C4-2B (cell line): ENCODE data around the gene FKBP8.
"Not testable (repeated sequence)": the region's sequence is repeated elsewhere in the genome, so short reads cannot be mapped to it uniquely, and the experiment has no call there.

Experiments
- H3K27ac ChIP-seq: fragments of 450-650 bp; 2 replicates; pipeline ENCODE4 v1.5.1; 2017
- ZFX ChIP-seq: fragments of 450-650 bp; IDR thresholded peaks from 2 replicates; pipeline ENCODE4 v1.6.1; 2017
- TF ChIP-seq, protein P1 (sequence below): fragments of 450-650 bp; conservative IDR thresholded peaks from 2 replicates; pipeline ENCODE4 v1.5.1; 2017; ENCODE audit warnings: mild to moderate bottlenecking

The FKBP8 gene

DNA sequence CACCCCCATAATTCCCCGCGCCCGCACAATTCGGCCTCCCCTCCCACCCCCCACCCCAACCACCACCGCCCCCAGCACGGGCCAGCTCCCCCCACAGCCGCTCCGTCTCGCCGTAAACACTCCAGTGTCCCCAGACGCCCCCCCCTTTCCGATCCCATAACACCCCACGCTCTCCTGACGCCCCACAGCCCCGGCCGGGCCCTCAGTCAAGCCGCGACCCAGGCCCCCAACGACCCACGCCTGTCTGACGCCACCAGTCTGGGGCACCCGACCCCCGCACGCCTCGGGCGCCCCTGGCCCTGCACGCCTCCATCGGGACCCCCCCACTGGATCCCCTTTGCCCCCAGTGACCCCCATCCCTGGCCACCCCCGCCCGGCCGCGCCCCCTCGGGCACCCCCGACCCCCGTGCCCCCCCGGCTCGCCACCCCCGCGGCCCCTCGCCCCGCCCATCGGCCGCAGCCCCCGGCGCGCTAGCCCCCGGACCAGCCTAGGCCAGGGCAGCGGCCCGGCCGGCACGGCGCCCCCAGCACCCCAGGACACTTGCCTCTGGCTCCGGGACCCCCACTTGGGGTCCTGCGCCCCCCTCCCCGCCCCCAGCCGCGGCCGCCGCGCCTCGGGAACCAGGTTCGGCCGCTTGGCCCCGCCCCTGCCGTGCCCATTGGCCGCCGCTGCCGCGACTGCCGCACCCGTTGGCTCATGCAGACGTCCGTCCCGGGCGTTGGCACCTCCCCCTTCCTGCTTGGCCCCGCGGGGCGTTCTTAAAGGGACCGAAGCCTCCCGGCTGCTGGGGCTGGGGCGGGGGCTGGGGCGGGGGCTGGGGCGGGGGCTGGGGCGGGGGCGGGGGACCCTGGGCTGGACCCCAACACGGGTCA is at the start of gene FKBP8:
Gene FKBP8 (minus strand): TSS at position 633 of the 873 bp plus-strand sequence. CDS start 1,603 bp downstream, outside the sequence.
- H3K27ac ChIP-seq = peak within 1 kb of the TSS; percentile 78
- no peak for TF ChIP-seq ZFX
- TF ChIP-seq, protein P1, sequence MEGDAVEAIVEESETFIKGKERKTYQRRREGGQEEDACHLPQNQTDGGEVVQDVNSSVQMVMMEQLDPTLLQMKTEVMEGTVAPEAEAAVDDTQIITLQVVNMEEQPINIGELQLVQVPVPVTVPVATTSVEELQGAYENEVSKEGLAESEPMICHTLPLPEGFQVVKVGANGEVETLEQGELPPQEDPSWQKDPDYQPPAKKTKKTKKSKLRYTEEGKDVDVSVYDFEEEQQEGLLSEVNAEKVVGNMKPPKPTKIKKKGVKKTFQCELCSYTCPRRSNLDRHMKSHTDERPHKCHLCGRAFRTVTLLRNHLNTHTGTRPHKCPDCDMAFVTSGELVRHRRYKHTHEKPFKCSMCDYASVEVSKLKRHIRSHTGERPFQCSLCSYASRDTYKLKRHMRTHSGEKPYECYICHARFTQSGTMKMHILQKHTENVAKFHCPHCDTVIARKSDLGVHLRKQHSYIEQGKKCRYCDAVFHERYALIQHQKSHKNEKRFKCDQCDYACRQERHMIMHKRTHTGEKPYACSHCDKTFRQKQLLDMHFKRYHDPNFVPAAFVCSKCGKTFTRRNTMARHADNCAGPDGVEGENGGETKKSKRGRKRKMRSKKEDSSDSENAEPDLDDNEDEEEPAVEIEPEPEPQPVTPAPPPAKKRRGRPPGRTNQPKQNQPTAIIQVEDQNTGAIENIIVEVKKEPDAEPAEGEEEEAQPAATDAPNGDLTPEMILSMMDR = no peak

DNA sequence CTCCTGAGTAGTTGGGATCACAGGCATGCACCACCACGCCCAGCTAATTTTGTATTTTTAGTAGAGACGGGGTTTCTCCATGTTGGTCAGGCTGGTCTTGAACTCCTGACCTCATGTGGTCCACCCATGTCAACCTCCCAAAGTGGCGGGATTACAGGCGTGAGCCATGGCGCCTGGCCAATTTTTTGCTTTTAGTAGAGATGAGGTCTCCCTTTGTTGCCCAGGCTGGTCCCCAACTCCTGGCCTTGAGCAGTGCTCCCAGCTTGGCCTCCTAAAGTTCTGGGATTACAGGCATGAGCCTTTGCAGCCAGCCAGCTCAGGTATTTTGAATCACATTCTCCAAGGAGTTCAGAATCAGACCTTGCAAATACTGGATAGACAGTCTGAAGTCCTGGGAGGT is 49.4 kb upstream of the FKBP8 start:
- H3K27ac ChIP-seq = not testable (repeated sequence)

DNA sequence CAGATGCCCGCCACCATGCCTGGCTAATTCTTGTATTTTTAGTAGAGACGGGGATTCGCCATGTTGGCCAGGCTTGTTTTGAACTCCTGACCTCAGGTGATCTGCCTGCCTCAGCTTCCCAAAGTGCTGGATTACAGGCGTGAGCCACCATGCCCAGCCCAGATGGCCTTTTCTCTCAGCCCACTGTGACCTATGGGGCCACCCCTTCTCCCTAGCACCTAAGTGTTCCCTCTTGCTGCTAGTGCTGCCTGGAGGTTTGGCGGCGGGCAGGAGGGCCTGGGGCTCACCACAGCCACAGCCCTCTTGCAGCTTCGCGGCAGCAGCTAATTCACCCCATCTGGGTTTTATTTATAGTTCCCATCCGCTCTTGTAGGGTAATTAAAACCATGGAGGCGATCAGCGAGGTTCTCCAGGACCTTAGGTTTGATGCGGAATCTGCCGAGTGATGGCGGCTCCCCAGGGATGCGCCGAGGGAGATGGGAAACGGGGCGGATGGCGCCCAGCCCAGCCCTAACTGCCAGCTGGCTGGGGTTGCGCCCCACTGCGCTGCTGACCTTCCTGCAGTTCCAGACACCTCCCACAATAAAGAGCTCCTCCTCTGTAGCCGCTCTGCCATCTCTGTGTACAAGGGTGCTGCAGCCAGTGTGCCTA is 48.5 kb upstream of the FKBP8 start:
- no peak overlapping the region for H3K27ac ChIP-seq
- TF ChIP-seq ZFX = no peak
- TF ChIP-seq, protein P1 = no peak

DNA sequence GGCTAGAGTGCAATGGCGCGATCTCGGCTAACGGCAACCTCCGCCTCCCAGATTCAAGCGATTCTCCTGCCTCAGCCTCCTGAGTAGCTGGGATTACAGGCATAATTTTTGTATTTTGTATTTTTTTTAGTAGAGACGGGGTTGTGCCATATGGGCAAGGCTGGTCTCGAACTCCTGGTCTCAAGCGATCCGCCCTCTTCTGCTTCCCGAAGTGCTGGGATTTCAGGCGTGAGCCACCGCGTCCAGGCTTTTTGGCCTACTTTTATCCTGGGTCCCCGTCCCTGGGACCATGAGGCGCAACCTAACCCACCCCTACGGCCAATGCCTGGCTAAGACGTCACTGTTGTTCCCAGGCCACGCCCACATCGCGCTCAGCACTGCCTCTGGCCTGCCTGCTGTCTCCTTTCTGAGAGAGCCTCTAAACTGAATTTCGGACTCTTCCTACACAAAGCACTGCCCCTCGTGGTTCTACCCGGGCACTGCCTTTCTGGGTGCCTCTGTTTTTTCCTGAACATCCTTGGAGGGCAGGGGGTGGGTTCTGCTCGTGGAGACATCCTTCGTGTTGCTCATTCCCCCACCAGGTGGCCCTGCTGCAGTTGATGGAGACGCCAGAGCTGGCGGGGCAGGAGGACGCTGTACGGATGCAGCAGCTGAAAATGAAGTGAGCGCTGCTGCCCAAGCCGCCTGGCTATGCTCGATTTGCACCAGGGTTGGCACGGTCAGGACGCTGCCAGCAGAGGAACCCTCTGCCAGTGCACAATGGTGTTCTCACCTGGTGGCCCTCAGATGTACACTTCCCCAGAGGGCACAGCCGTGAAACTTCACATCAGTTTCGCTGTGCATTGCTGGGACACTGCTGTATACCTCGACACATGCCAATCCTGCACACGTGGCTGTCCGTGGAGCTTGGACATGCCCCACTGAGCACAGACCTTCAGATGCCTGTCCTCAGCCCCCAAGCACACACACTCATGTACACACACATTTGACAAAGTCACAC is 47.2 kb upstream of the FKBP8 start:
- TF ChIP-seq, protein P1 = peak; percentile 56
- no peak for TF ChIP-seq ZFX
- peak overlapping the region; percentile 93 for H3K27ac ChIP-seq

DNA sequence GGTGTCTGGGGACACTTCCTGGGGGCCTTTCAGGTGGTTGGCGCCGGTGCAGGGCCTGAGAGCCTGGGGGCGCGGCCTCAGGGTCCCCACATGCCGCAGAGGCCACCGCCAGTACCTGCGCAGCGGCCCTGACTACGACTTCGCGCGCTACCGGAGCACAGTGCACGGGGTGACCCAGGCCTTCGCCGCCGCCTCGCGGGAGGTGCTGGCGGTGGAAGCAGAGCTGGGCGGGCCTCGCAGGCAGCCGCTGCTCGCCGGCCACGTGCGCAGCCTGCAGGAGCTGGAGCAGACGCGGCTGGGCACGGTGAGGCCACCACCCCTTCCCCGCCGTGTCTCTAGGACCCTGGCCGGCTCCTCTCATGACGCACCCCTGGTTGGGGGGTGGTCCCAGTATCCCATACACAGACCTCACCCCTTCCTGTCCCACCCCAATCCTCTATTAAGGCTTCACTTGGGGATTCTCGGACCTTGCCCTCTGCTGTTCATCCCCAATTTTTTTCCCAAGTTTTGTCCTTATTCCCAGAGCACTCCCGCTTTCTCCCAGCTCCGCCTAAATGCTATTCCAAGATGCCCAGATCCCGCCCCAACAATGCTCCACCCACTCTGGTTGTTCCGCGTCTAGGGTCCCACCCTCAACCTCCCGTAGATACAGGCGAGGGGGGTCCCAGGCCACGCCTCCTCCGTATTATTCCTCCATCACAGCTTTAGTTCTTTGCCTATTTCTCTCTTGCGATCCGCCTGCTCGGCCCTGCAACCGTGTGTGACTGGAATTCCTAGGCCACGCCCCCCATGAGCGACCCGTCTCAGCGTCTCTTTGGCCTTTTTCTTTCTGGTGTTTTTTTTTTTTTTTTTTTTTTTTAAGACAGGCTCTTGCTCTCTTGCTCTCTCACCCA is 46.3 kb upstream of the FKBP8 start:
- H3K27ac ChIP-seq = peak overlapping the region; percentile 93
- peak; percentile 66; the same call in 1 of the 2 replicates for TF ChIP-seq ZFX
- TF ChIP-seq, protein P1 = no peak

DNA sequence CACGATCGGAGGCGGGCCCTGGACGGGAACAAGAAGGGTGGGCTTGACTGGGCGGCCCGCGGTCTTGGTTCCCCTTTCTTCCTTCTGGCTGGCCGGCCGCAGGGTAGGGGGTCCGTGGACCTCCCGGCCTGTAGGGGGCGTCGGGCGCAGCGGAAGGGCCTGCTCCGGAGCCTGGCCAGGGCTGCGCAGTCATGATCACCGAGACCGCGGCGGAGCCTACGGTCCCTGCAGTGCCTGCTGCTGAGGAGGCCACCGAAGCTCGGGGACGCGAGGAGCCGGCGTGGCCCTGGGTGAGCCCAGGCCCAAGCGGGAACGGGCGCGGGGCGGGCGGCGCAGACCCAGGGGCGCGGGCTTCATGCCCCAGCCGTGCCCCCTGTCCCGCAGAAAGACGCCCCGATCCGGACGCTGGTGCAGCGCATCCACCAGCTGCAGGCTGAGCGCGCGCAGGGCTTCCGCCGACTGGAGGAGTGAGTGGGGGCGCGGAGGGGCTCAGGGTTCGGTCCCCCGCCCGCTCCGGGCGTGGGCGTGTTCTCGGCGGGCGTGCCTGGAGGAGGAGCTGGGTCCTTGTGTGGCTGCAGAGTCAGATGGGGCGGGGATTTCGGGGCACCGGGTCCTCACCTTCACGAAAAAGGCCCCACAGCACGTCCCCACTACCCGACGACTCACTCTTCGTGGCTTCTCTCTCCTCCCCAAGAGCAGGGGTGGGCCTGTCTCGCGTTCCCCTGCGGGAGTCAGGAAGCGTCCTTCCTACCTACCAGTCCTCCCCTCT is 45.4 kb upstream of the FKBP8 start, which contains the start of gene REX1BD:
Gene REX1BD (plus strand): TSS at position 188 of the 769 bp plus-strand sequence. CDS start 4 bp downstream, at position 192.
- TF ChIP-seq, protein P1 = peak; percentile 97
- peak; percentile 50; the same call in 1 of the 2 replicates for TF ChIP-seq ZFX
- H3K27ac ChIP-seq = peak within 1 kb of the TSS; percentile 93
